HG03135 (cell line): ENCODE results near the gene AMBRA1.
"Not testable (repeated sequence)": the region's sequence is repeated elsewhere in the genome, so short reads cannot be mapped to it uniquely, and the experiment has no call there.

Experiments used
- ATAC-seq: cut with Tn5 transposase; IDR thresholded peaks from one replicate; pipeline ENCODE4 v1.9.1; 2021; ENCODE audit warnings: mild to moderate bottlenecking, moderate library complexity; ENCODE audit not compliant: unreplicated experiment

Gene AMBRA1

DNA sequence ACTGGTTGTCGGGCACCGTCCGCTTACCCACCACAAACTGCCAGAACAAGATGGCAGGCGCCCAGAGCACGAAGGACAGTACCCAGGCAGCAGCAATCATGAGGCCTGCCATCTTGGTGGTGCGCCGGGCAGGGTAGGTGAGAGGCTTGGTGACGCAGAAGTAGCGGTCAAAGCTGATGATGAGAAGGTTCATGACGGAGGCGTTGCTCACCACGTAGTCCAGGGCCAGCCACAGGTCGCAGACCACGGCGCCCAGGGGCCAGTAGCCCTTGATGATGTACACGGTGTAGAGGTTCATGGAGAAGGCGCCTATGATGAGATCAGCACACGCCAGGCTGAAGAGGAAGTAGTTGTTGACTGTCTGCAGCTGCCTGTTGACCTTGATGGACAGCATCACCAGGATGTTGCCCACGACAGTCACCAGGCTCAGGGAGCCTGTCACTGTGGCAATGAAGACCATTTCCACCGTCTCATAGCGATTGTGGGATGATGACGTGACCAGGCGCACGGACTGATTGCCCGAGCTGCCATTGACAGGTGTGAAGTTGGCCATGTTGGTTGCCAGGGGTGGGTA, 207.7 kb downstream of the AMBRA1 start:
- no peak for ATAC-seq

DNA sequence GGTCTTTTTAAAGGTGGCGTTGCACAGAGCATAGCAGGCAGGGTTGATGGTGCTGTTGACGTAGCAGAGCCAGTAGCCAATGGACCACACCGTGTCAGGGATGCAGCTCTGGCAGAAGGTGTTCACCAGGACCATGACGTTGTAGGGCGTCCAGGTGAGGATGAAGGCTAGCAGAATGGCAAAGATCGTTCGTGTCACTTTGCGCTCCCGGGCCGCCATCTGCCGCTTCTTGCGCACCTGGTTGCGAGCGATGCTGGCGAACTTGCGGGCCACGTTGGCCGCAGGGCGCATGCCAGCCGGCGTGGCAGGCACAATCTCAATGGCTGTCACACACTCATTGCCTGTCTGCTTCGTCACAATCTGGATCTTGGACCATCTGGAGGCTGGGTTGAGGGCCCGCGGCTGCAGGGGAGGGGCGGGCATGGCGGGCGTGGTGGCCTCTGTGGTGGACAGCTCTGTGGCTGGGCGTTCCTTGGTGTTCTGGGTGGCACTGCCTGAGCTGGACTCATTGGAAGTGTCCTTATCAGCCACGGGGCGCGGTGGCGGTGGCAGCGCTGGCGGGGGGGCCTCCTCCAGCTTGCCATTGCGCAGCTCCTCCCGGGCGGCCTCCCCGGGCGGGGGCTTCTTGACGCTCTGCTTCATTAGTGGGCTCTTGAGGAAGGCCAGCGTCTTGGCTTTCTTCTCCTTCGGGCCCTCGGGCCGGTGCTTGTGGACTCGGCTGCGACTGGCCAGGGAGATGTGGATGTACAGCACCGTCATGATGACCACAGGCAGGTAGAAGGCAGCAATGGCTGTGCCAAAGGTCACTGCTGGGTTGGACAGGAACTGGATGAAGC, 208.4 kb downstream of the AMBRA1 start:
- ATAC-seq: no peak

DNA sequence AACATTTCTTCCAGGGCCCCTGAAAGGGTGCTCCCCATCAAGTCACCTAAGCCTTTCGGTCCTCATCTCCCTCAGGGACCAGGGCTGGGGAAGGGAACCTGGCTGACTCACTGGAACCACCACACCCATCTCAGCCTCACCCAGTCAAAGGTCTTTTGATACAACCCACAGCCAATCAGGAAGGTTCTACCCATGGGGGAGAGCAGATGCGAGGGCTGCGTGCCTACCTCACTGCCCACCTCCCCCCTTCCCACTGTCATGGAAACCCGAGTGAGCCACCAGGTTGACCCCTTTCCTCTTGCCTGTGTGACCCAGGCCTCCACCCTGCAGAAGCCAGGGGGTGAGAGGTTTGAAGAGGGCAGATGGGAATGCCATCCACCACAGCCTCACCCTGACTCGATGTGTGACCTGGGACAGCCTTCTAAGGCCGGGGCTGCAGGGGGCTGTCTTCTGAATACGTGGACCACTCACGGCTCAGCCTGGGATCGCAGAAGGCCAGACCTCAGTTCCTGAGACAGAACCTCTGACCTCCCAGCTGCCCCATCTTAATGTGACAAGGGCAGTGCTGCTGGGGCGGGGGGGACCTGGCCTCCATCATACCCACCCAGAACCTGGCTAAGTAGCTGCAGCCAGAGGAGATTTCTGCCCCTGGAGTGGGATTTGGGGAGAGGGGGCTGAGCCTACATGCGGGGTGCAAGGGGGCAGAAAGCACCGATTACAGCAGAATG, 209.7 kb downstream of the AMBRA1 start:
- no peak for ATAC-seq

DNA sequence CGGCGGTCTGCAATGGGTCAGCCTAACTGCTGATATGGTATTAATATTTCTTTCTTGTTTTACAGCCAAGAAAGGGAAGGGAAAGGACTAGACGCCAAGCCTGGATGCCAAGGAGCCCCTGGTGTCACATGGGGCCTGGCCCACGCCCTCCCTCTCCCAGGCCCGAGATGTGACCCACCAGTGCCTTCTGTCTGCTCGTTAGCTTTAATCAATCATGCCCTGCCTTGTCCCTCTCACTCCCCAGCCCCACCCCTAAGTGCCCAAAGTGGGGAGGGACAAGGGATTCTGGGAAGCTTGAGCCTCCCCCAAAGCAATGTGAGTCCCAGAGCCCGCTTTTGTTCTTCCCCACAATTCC, 210.4 kb downstream of the AMBRA1 start:
- ATAC-seq: no peak

DNA sequence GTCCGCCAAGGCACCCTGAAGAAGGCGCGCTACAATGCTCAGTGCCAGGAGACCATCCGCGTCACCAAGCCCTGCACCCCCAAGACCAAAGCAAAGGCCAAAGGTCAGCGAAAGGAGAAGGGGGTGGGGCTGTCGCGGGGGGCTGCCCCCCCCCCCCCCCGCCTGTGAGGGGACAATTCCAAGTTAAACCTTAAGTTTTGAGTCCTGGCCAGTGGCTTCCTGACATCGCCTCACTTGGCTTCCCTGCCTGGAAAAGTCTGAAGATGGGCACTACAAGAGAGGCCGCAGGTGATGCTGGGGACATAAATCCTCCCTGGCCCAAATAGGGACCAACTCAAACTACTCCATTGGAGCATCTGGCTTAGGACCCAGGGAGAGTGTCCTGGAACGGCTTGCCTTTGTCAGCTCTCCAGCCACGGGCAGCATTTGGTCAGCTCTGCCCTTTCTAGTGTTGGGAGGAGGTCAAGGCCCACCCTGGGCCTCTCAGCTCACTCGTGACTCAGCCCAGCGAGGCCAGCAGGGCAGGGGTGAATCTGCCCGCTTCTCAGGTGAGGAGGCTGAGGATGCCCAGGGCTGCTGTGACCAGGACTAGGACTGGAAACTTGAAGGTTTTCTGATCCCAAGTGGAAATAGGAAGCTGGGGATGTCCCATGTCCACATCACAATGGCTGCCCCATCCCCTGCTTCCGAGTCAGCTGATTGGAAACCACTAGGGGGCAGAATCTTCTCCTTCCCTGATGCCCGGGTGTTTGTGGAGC, 211.0 kb downstream of the AMBRA1 start:
- ATAC-seq: no peak

DNA sequence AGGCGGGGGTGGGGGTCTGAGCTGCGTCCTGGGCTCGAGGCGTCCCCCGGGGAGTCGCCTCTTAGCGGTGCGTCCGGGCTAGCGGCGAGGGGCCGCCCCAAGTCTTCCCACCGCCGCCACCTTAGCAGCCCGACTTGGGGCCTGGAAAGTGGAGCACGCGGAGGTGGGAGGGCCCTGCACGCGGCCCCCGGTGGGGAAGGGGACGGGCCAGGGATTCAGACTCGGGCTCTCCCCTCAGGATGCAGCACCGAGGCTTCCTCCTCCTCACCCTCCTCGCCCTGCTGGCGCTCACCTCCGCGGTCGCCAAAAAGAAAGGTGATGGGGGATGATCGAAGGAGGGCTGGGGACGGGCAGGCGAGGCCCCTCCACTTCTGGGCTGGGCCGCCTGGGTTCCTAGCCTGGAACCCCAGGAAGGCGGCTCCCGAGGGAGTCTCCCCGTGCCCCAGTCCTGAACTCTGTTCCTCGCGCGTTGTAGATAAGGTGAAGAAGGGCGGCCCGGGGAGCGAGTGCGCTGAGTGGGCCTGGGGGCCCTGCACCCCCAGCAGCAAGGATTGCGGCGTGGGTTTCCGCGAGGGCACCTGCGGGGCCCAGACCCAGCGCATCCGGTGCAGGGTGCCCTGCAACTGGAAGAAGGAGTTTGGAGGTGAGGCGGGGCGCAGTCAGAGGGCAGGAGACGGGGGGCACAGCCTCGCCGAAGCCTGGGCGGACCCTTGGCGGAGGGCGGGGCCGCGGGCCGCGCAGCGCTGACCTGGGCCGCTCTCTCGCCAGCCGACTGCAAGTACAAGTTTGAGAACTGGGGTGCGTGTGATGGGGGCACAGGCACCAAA, 211.8 kb downstream of the AMBRA1 start:
- ATAC-seq: no peak

DNA sequence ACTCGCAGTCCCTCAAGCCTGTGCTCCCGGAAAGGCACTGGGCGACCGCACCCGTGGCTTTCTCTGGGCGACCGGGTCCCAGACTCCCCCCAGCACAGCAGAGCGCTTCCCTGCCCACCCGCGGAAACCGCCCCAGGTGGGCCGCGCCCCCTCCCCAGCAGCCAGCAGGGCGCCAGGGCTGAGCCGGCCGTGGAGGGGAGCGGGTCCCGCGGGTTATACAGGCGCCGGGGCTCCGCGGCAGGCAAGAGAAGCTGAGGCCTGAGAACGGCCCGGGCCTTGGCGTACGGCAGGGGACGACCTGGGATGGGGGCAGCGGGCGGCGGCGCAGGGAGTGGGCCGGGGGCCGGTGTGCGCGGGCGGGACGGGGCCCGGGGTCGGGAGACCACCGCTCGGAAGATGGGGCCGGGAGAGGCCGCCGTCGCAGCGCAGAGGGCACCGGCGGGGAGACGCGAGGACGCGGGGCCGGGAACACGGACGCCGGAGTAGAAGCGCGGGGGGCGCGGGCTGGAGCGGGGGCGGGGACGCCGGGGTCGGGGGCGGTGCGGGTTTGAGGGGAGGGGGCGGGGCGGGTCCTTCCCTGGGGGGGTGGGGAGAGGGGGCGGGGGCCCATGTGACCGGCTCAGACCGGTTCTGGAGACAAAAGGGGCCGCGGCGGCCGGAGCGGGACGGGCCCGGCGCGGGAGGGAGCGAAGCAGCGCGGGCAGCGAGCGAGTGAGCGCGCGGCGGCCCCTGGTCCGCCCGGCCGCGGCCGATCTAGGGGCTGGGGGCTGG, 212.6 kb downstream of the AMBRA1 start, which contains the start of gene MDK:
MDK (plus strand) TSS at position 622 of the 771 bp plus-strand sequence. CDS start 389 bp downstream, outside the sequence.
- ATAC-seq: no peak

DNA sequence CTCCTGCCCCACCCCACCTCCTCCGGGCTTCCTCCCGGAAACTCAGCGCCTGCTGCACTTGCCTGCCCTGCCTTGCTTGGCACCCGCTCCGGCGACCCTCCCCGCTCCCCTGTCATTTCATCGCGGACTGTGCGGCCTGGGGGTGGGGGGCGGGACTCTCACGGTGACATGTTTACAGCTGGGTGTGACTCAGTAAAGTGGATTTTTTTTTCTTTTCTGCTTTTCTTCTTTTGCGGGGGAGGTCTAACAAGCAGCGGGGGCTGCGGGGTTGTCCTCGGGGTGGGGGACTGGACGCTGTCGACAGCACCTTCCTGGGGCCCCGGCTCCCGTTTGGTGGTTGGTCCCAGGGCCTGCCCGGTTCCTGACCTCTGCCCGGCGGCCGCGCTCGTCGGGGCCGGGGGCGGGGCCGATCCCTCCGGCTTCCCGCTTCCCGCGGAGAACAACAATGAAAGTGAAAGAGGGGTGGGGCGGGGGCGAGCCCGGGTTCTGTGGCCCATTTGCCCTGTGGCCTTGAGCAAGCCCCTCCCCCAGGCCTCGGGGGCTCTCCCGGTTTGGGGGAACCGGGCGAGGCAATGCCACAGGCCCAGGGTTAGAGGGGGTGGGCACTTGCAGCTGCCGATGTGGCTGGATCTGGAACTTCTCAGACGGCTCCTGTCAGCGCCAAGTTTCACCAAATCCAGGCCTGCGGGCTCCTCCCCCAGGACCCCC, 213.3 kb downstream of the AMBRA1 start:
- ATAC-seq: no peak

DNA sequence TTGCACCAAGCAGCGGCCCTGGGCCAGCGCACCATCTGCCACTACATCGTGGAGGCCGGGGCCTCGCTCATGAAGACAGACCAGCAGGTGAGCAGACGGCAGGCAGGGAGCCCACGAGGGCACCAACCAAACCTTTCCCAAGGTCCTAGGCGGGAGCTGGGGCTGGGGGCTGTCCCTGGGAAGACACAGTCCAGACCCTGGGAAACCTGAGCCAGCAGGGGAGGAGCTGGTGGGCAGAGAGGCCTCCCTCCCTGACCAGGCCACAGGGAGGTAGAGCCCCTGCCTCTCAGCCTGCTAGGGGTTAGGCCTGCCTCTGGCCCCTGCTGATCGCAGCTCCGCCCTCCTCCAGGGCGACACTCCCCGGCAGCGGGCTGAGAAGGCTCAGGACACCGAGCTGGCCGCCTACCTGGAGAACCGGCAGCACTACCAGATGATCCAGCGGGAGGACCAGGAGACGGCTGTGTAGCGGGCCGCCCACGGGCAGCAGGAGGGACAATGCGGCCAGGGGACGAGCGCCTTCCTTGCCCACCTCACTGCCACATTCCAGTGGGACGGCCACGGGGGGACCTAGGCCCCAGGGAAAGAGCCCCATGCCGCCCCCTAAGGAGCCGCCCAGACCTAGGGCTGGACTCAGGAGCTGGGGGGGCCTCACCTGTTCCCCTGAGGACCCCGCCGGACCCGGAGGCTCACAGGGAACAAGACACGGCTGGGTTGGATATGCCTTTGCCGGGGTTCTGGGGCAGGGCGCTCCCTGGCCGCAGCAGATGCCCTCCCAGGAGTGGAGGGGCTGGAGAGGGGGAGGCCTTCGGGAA, 214.1 kb downstream of the AMBRA1 start:
- not testable (repeated sequence) for ATAC-seq

DNA sequence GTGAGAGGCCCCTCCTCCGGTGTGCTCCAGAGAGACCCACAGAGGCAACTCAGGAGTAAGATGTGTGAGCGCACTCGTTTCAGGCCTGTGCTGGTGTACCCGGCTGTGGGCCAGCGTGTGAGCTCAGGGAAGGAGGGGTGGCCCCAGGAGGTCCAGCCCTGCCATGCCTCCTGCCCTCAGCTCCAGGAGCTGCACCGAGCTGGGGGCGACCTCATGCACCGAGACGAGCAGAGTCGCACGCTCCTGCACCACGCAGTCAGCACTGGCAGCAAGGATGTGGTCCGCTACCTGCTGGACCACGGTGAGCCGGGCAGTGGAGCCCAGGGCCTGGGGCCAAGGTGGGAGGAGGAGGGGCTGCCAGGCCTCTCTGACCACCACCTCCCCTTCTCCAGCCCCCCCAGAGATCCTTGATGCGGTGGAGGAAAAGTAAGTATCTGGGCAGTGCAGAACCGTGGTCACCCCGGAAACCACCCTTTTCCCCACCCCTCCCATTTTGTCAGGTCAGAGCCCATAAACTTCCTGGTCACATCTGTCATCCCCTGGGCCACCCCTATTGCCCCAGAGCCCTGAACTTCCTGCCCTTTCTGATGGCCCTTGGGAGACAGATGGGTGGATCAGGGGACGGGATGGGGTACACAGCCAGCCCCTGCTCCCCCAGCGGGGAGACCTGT, 214.9 kb downstream of the AMBRA1 start:
- no peak for ATAC-seq

DNA sequence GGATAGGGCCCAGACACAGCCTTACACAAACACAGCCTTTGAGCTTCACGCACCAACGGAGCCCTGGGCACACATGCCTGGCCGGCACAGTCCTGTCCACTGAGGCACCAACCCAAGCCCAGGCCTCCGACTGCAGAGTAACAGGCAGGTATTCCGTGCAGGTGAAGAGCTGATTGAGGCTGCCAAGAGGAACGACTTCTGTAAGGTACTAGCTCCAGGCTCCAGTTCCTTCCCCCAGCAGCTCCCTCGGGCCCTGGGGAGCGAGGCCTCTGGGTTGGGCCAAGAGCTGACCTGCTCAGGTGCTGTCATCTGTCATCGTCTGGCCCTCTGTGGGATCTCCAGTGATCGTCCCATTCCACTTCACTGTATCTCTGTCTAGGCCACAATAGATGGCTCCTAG, 215.5 kb downstream of the AMBRA1 start:
- no peak for ATAC-seq

DNA sequence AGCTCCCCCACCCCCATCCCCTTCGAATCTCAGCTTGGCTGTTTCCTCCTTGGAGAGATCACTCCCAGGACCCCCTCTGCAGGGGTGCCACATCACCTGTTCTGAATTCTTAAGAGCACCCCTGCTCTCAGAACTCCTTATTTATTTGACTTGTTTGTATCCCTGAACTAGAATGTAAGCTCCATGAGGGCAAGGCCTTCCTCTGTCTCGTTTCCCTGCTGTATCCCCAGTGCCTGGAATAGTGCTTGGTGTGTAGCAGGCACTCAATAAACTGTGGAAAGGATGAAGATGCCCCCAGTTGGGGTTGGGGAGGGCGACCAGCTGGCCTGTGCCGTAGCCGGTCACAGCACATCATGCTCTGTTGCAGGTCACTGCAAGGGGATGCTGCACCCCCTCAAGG, 216.0 kb downstream of the AMBRA1 start:
- ATAC-seq: no peak

DNA sequence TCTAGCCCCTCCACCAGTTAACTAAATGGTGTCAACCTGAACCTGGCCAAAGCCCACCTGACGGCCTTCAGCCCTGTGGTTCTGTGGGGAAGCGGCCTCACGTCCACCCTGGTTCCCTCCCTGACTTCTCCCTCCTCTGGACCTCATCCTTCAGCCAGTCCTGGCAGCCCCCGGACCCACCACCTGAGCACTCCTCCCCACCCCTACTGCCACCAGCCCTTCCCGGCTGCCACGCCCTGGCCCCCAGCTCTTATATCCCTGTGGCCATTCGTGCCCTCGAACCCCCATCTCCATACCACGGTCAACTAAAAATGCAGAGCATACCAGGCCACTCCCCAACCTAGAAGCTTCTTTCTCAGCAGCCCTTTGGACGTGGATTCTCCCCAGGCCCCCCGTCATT, 216.5 kb downstream of the AMBRA1 start:
- no peak for ATAC-seq

DNA sequence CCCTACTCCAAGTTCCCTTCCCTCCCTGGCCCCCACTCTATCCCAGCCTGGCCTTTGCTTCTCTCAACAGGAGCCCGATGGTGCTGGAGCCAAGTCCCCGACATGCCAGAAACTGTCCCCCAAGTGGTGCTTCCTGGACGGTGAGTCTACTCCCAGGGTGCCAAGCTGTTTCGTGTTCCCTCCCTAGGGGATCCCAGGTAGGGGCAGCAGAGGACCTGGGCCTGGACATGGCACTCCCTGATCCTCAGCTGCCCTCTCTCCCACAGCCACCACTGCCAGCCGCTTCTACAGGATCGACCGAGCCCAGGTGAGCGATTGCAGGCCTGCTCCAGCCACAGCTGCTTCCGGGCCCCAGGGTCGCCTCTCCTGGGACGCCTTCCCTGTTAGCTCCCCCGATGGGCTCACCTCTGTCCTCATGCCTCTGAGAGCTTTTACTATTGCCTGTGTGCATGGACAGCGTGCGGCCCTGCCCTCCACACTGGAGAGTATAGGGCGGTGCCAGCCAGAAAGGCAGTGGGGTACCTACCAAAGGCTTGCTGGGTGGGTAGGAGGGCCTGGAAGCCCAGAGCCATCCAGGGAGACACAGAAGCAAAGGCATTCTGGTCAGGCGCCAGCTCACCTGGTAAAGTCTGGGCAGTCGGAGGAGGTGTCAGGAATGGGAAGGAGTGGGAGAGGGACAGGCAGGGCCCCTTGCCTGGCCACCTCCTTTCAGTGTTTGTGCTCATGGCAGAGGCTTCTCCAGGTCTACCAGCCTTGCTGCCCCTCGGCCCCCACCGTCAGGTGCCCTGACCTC, 217.4 kb downstream of the AMBRA1 start:
- ATAC-seq: no peak

DNA sequence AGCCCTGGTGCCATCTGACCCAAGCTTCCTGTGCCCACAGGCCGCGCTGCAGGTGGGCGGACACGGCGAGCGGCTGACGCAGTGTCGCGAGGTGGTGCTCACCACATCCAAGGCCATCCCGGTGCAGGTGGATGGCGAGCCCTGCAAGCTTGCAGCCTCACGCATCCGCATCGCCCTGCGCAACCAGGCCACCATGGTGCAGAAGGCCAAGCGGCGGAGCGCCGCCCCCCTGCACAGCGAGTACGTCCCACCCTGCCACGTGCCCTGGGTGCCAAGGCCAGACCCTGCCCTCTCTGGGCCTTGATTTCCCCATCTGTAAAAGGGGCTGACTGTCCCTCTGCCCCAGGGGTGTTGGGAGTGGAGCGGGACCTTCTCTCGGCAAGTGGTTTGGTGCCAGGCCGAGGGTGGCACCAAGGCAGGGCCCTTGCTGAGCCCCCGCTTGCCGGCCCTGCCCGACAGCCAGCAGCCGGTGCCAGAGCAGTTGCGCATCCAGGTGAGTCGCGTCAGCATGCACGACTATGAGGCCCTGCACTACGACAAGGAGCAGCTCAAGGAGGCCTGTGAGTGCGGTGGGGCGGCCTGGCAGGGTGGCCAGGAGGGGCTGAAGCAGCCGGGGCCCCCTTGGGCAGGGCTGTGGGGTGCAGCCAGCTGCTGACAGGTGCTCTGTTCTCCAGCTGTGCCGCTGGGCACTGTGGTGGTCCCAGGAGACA, 218.3 kb downstream of the AMBRA1 start:
- no peak for ATAC-seq

DNA sequence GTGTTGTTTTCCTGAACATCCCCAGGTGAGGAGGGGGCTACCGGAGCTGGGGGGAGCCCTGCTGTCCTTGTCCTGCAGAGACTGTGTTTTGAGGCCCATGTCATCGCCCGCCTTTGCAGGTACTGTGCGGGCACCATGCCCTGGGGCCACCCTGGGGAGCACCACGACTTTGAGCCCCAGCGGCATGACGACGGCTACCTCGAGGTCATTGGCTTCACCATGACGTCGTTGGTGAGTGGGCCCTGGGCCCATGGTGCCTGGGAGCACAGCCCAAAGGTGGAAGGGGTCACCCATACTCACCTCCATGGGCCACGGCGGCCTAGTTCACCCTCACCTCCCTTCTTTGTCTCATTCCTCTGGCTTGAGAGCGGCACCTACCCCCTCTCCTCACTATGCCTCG, 219.0 kb downstream of the AMBRA1 start:
- ATAC-seq: no peak
